ENCODE measurements around the gene KLHL9. TPM values are rescaled to one million over a fixed set of nuclear protein-coding genes. Genes with fewer than 3 reads are reported as not detected.

The KLHL9 gene
- total and polyA plus RNA-seq, 2 donors from 2014 or later: 10.4 to 30.5 TPM

GRCh38 chr9:21311889-21312288, 23.3 kb downstream of the KLHL9 start:
- no peak for FAIRE-seq
- no peak for TF ChIP-seq CTCF (IDR thresholded peaks at IDR 0.05; ENCODE audit: borderline replicate concordance, extremely low read depth, insufficient read depth)

GRCh38 chr9:21305213-21305612, 30.0 kb downstream of the KLHL9 start, which contains the start of gene IFNA5:
Gene IFNA5 (minus strand): TSS chr9:21305313. CDS start chr9:21305256, 57 bp downstream.
- no peak for FAIRE-seq
- DNase-seq: no peak
- no peaks in the 10 kb centered on the region for H3K27me3 ChIP-seq (ENCODE audit: control insufficient read depth, insufficient read depth, low read length)
- intact Hi-C loops (cut with DNase I): no loop called here
- no peak within 1 kb of the TSS for H3K9ac ChIP-seq (ENCODE audit: low read length in 3 of 3)
- no peak for TF ChIP-seq CTCF (IDR thresholded peaks at IDR 0.05; ENCODE audit: borderline replicate concordance, extremely low read depth, insufficient read depth)
- H3K9me3 ChIP-seq (ENCODE audit: control insufficient read depth in 2 of 3, insufficient read depth in 1 of 3, low read length in 3 of 3): no peaks in the 10 kb centered on the region
- H3K4me3 ChIP-seq (ENCODE audit: low read length in 3 of 3): no peak within 1 kb of the TSS
- no peaks in the 10 kb centered on the region for H3K36me3 ChIP-seq (ENCODE audit: control insufficient read depth in 2 of 3, insufficient read depth in 3 of 3, low read length in 3 of 3)
- no peak within 1 kb of the TSS for H3K27ac ChIP-seq (ENCODE audit: low read depth in 2 of 2, low read length in 2 of 2)
- no peaks in the 10 kb centered on the region for H3K4me1 ChIP-seq (ENCODE audit: control insufficient read depth in 2 of 3, insufficient read depth in 2 of 3, low read depth in 1 of 3, low read length in 3 of 3)

More at GRCh38 chr9:21311889-21312288, 23.3 kb downstream of the KLHL9 start:
- Histone ChIP-seq H3K4me3 (ENCODE audit: low read length in 3 of 3) (no peak overlapping the region), H3K27me3 (ENCODE audit: control insufficient read depth, insufficient read depth, low read length) (no peaks in the 10 kb centered on the region), H3K4me1 (ENCODE audit: control insufficient read depth in 2 of 3, insufficient read depth in 2 of 3, low read depth in 1 of 3, low read length in 3 of 3) (no peaks in the 10 kb centered on the region), H3K9ac (ENCODE audit: low read length in 3 of 3) (no peak overlapping the region), H3K9me3 (ENCODE audit: control insufficient read depth in 2 of 3, insufficient read depth in 1 of 3, low read length in 3 of 3) (no peaks in the 10 kb centered on the region), H3K36me3 (ENCODE audit: control insufficient read depth in 2 of 3, insufficient read depth in 3 of 3, low read length in 3 of 3) (no peaks in the 10 kb centered on the region), H3K27ac (ENCODE audit: low read depth in 2 of 2, low read length in 2 of 2) (no peak overlapping the region)
- intact Hi-C loops (cut with DNase I): no loop called here
- DNase-seq: no peak

GRCh38 chr9:21295992-21296391, 39.2 kb downstream of the KLHL9 start:
- intact Hi-C loops (cut with DNase I): no loop called here
- no peak overlapping the region for H3K27ac ChIP-seq (ENCODE audit: low read depth in 2 of 2, low read length in 2 of 2)
- no peaks in the 10 kb centered on the region for H3K27me3 ChIP-seq (ENCODE audit: control insufficient read depth, insufficient read depth, low read length)
- TF ChIP-seq CTCF (IDR thresholded peaks at IDR 0.05; ENCODE audit: borderline replicate concordance, extremely low read depth, insufficient read depth): no peak
- FAIRE-seq: no peak
- no peaks in the 10 kb centered on the region for H3K9me3 ChIP-seq (ENCODE audit: control insufficient read depth in 2 of 3, insufficient read depth in 1 of 3, low read length in 3 of 3)
- H3K9ac ChIP-seq (ENCODE audit: low read length in 3 of 3): no peak overlapping the region
- H3K36me3 ChIP-seq (ENCODE audit: control insufficient read depth in 2 of 3, insufficient read depth in 3 of 3, low read length in 3 of 3): no peaks in the 10 kb centered on the region
- no peaks in the 10 kb centered on the region for H3K4me1 ChIP-seq (ENCODE audit: control insufficient read depth in 2 of 3, insufficient read depth in 2 of 3, low read depth in 1 of 3, low read length in 3 of 3)
- DNase-seq: no peak
- no peak overlapping the region for H3K4me3 ChIP-seq (ENCODE audit: low read length in 3 of 3)
